Keratinocyte (primary cell): Measurements from ENCODE around the gene SIGLEC6. TPM values are rescaled to one million over a fixed set of nuclear protein-coding genes. Genes with fewer than 3 reads are reported as not detected.

Source experiments
- DNase-seq: peaks from one replicate; pipeline ENCODE4 v3.0.0-alpha.2; 2011; ENCODE audit warnings: low read depth, missing footprints, low spot score
- FAIRE-seq: peaks from 2 replicates; lab custom pipeline; 2011; peaks lifted over from hg19 to GRCh38; lab: Jason Lieb, UNC
- H2AFZ ChIP-seq: 2 replicates; pipeline ENCODE4 v1.6.0; 2012; ENCODE audit warnings: low read length, control low read depth, inconsistent platforms; ENCODE audit not compliant: control insufficient read depth
- H3K27ac ChIP-seq: 2 replicates; pipeline ENCODE4 v1.5.1; 2011; ENCODE audit warnings: low read length; ENCODE audit not compliant: control insufficient read depth, insufficient read depth
- H3K27me3 ChIP-seq: 3 replicates; pipeline ENCODE4 v1.6.0; 2011; ENCODE audit warnings: low read length; ENCODE audit not compliant: control insufficient read depth, insufficient read depth; ENCODE audit errors: extremely low read depth
- H3K36me3 ChIP-seq, 2 experiments: 2 replicates in 1 of 2; 3 replicates in 1 of 2; pipeline ENCODE4 v1.5.1; 2011; ENCODE audit warnings: low read length in 2 of 2, mild to moderate bottlenecking in 1 of 2; ENCODE audit not compliant: control insufficient read depth in 2 of 2, insufficient read depth in 2 of 2; ENCODE audit errors: extremely low read depth in 1 of 2
- H3K4me1 ChIP-seq: 3 replicates; pipeline ENCODE4 v1.5.1; 2011; ENCODE audit warnings: low read length; ENCODE audit not compliant: control insufficient read depth, insufficient read depth; ENCODE audit errors: extremely low read depth
- H3K4me2 ChIP-seq: 3 replicates; pipeline ENCODE4 v1.6.0; 2011; ENCODE audit warnings: low read depth, low read length; ENCODE audit not compliant: control insufficient read depth, insufficient read depth; ENCODE audit errors: extremely low read depth
- H3K4me3 ChIP-seq, 3 experiments: fragments of 200-600 bp in 1 of 3; sonication (generic) in 1 of 3; 2 replicates in 2 of 3; 3 replicates in 1 of 3; pipeline ENCODE4 v1.5.1; 2011 to 2016; ENCODE audit warnings: low read length in 3 of 3, mild to moderate bottlenecking in 3 of 3, control low read depth in 2 of 3, inconsistent platforms in 1 of 3, low read depth in 1 of 3, mixed read lengths in 1 of 3, mixed run types in 1 of 3, moderate library complexity in 1 of 3; ENCODE audit not compliant: control insufficient read depth in 2 of 3, insufficient read depth in 2 of 3; ENCODE audit errors: extremely low read depth in 1 of 3
- H3K79me2 ChIP-seq: 2 replicates; pipeline ENCODE4 v1.6.0; 2012; ENCODE audit warnings: low read length; ENCODE audit not compliant: control insufficient read depth, insufficient read depth
- H3K9ac ChIP-seq: 3 replicates; pipeline ENCODE4 v1.6.0; 2011; ENCODE audit warnings: low read length; ENCODE audit not compliant: control insufficient read depth, insufficient read depth; ENCODE audit errors: extremely low read depth
- H3K9me1 ChIP-seq: 3 replicates; pipeline ENCODE4 v1.6.0; 2011; ENCODE audit warnings: low read length; ENCODE audit not compliant: control insufficient read depth, insufficient read depth; ENCODE audit errors: extremely low read depth
- H3K9me3 ChIP-seq: 2 replicates; pipeline ENCODE4 v1.5.1; 2012; ENCODE audit warnings: low read depth, low read length; ENCODE audit not compliant: control insufficient read depth
- H4K20me1 ChIP-seq: 3 replicates; pipeline ENCODE4 v1.6.0; 2011; ENCODE audit warnings: low read length; ENCODE audit not compliant: control insufficient read depth, insufficient read depth; ENCODE audit errors: extremely low read depth
- EZH2 ChIP-seq: IDR thresholded peaks from one replicate; pipeline ENCODE4 v1.6.1; 2012; ENCODE audit warnings: inconsistent platforms, mild to moderate bottlenecking, low read length, moderate library complexity
- dilution Hi-C: fragments of 300-500 bp; cut with MboI; formaldehyde crosslinking; loops from one replicate; pipeline ENCODE4 v1.7.0; 2020; ENCODE audit warnings: low sequenced_read_pairs; ENCODE audit not compliant: extremely low pct_ligation_motif_present
- polyA plus RNA-seq, 5 experiments: library from polyadenylated mRNA; depleted of rRNA in 3 of 5; stranded (reverse) in 3 of 5; stranded (forward) in 1 of 5; unstranded in 1 of 5; fragments of >200 nt; gene quantifications; 1 replicate in 1 of 5; 2 replicates in 3 of 5; 3 replicates in 1 of 5; pipeline versions ENCODE4 v1.2.1 to v1.2.3, GENCODE V29; 2011 to 2012; ENCODE audit warnings: missing spikeins in 2 of 5, low read depth in 1 of 5, low replicate concordance in 1 of 5
- TF ChIP-seq, protein P1 (sequence below), 3 experiments: IDR thresholded peaks in 1 of 3; conservative IDR thresholded peaks in 1 of 3; optimal IDR thresholded peaks in 1 of 3; 2 replicates in 2 of 3; 3 replicates in 1 of 3; pipeline versions ENCODE3 to v1.5.1; 2011; ENCODE audit warnings: low read length in 3 of 3, mild to moderate bottlenecking in 3 of 3, moderate library complexity in 2 of 3, control low read depth in 1 of 3, inconsistent platforms in 1 of 3; ENCODE audit not compliant: insufficient read depth in 2 of 3; ENCODE audit errors: extremely low read depth in 1 of 3

SIGLEC6 gene
- polyA plus RNA-seq, 1 donor (not counting 4 experiments of a cell fraction or from before 2014, with no cell fraction given), result not detected

DNA sequence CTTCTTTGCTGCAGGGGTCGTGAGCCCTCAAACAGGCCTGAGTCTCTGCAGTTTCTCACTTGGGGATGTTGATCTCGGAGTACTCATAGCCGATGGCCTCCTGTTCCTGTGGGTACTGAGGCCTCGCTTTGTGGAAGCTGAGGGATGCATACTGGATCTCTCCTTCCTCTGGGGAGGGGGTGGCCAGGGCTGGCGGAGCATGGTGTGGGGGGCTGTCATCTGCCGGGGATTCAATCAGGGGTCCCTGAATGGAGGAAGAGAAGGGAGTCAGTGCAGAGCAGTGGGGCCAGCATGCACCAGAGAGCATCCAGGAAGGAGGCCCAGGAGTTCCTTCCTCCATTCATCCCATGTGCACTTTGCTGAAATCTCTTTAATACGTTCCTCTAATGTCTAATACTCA is 39.9 kb downstream of the SIGLEC6 start:
- Histone ChIP-seq H2AFZ (no peak overlapping the region), H3K4me2 (no peak overlapping the region), H3K27ac (no peak overlapping the region), H3K9ac (no peak overlapping the region), H3K9me1 (no peaks in the 10 kb centered on the region), H4K20me1 (no peaks in the 10 kb centered on the region), H3K79me2 (no peaks in the 10 kb centered on the region), H3K27me3 (no peaks in the 10 kb centered on the region), H3K9me3 (no peaks in the 10 kb centered on the region), H3K4me1 (no peaks in the 10 kb centered on the region), H3K36me3 (no peaks in the 10 kb centered on the region), H3K4me3 (no peak overlapping the region)
- TF ChIP-seq, protein P1, sequence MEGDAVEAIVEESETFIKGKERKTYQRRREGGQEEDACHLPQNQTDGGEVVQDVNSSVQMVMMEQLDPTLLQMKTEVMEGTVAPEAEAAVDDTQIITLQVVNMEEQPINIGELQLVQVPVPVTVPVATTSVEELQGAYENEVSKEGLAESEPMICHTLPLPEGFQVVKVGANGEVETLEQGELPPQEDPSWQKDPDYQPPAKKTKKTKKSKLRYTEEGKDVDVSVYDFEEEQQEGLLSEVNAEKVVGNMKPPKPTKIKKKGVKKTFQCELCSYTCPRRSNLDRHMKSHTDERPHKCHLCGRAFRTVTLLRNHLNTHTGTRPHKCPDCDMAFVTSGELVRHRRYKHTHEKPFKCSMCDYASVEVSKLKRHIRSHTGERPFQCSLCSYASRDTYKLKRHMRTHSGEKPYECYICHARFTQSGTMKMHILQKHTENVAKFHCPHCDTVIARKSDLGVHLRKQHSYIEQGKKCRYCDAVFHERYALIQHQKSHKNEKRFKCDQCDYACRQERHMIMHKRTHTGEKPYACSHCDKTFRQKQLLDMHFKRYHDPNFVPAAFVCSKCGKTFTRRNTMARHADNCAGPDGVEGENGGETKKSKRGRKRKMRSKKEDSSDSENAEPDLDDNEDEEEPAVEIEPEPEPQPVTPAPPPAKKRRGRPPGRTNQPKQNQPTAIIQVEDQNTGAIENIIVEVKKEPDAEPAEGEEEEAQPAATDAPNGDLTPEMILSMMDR (optimal IDR thresholded peaks at IDR 0.05 in 1 of 3, IDR thresholded peaks at IDR 0.05 in 1 of 3, conservative IDR thresholded peaks at IDR 0.05 in 1 of 3; ENCODE audit: extremely low read depth in 1 of 3, insufficient read depth in 2 of 3, low read length in 3 of 3), result no peak
- no peak for TF ChIP-seq EZH2
- DNase-seq (no peak), FAIRE-seq (no peak)
- dilution Hi-C loops, result no loop called here

DNA sequence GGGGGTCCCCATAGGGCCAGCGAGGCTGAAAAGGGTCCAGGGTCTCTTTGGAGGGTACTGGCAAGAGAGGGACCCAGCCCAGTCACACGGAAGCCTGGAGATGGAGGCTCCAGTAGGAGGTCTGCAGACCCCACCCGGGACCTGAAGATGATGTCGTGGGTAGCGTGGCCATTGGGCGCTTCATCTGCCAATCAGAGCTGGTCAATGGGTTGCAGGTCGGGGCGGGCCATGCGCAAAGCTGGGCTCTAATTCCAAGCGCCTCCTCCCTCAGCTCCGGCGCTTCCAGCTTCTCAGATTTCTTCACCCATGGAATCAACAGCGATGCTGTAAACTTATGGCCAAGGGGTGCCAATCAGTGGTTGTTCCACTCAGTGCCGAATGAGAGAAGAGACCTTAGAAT is 40.8 kb downstream of the SIGLEC6 start:
- H3K4me2 ChIP-seq, result no peak overlapping the region
- no peak overlapping the region for H3K9ac ChIP-seq
- no peak for FAIRE-seq
- no peaks in the 10 kb centered on the region for H4K20me1 ChIP-seq
- no peaks in the 10 kb centered on the region for H3K9me1 ChIP-seq
- DNase-seq, result no peak
- no peak overlapping the region for H2AFZ ChIP-seq
- H3K9me3 ChIP-seq, result no peaks in the 10 kb centered on the region
- no peaks in the 10 kb centered on the region for H3K79me2 ChIP-seq
- no peaks in the 10 kb centered on the region for H3K4me1 ChIP-seq
- no peaks in the 10 kb centered on the region for H3K36me3 ChIP-seq
- no peak overlapping the region for H3K4me3 ChIP-seq
- H3K27ac ChIP-seq, result no peak overlapping the region
- TF ChIP-seq, protein P1 (optimal IDR thresholded peaks at IDR 0.05 in 1 of 3, IDR thresholded peaks at IDR 0.05 in 1 of 3, conservative IDR thresholded peaks at IDR 0.05 in 1 of 3; ENCODE audit: extremely low read depth in 1 of 3, insufficient read depth in 2 of 3, low read length in 3 of 3), result no peak
- no peak for TF ChIP-seq EZH2
- no peaks in the 10 kb centered on the region for H3K27me3 ChIP-seq
- dilution Hi-C loops, result no loop called here
